Stimulated activated CD8-positive, alpha-beta memory T cell treated with anti-CD3 and anti-CD28 coated beads, Interleukin-4, amount 100 ng/mL, for 4 hours (primary cell): ENCODE measurements around the gene CASKIN1.

Experiments used
- DNase-seq, 2 donors: peaks; one replicate each; pipeline ENCODE4 v3.0.0-alpha.2; 2020; ENCODE audit warnings: low read depth in 2 of 2, low spot score in 1 of 2

The CASKIN1 gene

DNA sequence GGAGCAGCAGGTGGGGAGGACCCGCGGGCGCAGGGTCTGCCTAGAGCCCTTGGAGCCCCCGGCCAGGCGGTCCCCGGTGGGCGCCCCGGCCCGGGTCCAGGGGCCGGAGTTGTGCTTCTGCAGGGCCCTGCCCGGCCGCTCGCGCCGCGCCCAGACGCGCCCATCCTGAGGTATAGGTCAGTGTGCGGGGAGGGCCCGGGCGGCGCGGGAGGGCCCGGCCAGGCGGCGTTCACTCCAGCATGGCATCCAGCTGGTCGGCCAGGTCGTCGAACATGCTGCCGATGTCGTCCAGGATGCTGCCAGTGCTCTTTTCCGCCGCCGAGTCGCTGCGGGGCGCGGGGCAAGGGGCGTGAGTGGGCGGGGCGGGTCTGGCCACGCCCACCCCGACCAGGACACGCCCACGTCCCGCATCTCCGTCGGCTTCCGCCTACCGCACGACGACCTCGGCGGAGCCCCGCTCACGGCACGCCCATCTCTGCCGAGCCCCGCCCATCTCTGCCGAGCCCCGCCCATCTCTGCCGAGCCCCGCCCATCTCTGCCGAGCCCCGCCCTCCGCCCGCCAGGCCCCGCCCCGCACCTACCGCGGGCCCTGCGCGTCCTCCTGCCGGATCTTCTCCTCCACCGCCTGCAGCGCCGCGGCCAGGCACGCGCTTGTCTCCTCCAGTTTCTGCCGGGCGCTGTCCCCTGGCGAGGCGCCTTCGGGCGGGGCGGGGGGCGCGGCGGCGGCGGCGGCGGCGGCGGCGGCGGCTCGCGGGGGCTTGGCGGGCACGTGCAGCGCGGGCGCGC lies 17.9 kb downstream of the CASKIN1 start:
- no peak for DNase-seq

DNA sequence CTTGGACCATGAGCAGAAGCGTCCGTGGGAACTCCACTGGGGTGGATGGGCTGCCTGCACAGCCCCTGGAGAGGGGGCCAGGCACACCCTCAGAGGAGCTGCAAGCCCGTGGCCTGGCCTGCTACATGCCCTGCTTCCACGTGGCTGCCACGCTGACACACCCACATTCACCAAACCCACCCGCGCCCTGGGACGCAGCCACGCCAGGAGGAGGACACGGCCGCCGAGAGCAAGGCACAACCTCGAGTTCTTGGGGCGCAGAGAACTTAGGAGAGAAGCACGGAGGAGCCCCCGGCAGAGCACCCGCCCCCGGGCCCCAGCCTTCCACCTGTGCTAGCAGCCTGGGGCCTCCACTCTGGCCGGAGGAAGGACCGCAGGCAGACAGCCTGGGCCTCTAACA lies 18.8 kb downstream of the CASKIN1 start:
- DNase-seq, result no peak

GRCh38 chr16:2177101-2177500 lies 19.3 kb downstream of the CASKIN1 start:
- no peak for DNase-seq

DNA sequence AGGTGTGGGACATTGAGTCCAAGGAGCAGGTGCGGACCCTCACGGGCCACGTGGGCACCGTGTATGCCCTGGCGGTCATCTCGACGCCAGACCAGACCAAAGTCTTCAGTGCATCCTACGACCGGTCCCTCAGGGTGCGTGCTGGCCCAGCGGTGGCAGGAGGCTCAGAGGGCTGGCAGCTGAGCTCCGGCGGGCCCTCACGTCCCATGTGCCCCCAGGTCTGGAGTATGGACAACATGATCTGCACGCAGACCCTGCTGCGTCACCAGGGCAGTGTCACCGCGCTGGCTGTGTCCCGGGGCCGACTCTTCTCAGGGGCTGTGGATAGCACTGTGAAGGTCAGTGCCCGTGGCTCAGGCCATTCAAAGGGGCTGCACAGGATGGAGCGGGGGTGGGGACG lies 20.4 kb downstream of the CASKIN1 start:
- DNase-seq, result no peak

DNA sequence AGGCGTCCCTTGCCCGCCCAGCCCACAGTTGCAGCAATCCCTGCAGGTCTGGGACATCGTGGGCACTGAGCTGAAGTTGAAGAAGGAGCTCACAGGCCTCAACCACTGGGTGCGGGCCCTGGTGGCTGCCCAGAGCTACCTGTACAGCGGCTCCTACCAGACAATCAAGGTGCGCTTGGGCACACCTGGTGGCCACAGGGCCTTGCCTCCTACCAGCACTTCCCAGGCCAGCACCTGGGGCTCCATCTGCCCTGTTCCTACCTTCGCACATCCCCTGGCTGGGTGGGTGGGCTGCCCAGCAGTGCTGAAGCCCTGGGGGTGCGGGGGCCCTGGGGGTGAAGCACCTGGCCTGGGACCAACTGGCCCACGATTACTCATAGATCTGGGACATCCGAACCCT lies 21.0 kb downstream of the CASKIN1 start:
- DNase-seq, result no peak

DNA sequence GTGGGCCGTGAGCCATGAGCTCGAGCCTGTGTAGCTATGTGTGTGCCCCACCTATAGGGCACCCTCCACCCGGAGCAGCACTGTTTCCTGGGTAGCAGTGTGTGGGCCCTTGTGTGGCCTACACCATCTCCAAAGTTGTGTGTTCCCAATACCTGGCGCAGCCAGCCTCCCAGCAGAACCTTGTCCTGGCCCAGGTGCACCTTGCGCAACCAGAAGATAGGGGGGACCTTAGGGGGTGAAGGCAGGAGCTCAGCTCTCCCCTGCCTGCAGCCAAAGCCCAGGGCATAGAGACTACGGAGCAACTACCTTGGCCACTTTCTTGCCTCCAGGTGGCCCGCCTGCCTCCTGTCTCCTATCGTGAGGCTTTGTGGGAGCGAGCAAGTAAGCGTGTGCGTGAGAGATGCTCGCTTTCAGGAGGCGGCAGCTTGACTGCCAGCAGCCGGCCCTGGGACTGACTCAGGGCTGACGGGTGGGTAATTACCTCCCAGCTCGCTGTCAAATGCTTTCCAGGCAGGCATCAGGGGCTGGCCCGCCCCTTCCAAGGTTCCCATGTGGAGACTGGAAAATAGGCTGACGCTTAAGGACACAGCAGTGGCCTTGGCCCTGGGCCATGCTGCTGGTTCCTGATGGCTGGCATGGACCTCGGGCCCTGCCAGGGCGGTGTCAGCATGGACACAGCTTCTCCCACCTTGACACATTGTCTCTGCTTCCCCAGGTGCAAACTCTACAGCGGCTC lies 21.8 kb downstream of the CASKIN1 start:
- no peak for DNase-seq

DNA sequence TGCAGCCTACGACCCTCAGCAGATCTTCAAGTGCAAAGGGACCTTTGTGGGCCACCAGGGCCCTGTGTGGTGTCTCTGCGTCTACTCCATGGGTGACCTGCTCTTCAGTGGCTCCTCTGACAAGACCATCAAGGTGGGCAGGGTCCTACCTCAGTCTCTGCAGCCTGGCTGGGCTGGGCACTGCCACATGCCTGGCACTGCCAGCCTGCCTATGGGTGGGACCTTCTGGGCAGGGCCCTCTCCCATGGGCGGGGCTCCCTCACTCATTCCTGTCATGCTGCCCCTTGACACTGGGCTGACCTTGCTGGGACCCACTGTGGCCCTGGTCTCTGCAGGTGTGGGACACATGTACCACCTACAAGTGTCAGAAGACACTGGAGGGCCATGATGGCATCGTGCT lies 22.5 kb downstream of the CASKIN1 start:
- no peak for DNase-seq

DNA sequence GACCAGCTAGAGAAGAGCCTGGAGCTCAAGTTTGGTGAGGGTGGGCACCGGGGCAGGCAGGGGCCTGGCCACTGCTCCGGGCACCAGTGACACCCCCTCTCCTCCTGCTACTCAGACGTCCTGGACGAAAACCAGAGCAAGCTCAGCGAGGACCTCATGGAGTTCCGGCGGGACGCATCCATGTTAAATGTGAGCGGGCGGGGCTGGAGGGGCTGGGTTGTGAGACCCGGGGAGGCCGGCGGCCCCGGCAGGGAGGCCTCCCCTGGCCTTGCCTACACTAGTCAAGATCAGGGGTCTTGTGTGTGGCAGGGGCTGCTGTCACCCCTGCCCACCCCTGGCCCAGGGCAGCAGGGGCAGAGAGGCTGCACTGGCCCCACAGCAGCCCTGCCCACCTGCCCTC lies 23.0 kb downstream of the CASKIN1 start:
- DNase-seq, result no peak

DNA sequence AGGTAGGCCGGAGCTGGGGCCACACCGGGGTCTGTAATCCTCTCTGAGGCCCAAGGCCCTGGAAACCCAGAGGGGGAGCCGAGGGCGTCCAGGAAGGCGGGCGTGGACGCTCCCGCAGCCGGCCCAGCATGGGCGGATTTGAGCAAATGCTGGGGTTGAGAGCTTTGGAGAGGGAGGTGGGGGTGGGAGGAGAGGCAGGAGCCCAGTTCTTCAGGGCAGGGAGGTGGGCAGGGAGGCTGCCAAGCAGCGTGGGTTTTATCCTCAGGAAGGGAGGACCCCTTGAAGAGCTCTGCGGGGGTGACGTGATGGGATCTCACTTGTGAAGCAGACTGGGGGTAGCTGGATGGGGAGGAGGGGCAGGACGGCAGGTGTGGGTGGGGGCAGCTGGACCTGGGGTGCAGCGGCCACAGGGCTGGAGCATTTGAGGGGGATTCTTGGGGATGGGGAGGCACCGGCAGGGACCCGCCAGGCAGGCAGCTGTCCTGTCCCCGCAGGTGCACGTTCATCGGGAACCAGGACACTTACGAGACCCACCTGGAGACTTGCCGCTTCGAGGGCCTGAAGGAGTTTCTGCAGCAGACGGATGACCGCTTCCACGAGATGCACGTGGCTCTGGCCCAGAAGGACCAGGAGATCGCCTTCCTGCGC lies 23.6 kb downstream of the CASKIN1 start:
- DNase-seq, result no peak

GRCh38 chr16:2171601-2172178 lies 24.7 kb downstream of the CASKIN1 start:
- DNase-seq, result no peak

- no peak for DNase-seq
Measured at GRCh38 chr16:2170587-2171435, 25.6 kb downstream of the CASKIN1 start.

DNA sequence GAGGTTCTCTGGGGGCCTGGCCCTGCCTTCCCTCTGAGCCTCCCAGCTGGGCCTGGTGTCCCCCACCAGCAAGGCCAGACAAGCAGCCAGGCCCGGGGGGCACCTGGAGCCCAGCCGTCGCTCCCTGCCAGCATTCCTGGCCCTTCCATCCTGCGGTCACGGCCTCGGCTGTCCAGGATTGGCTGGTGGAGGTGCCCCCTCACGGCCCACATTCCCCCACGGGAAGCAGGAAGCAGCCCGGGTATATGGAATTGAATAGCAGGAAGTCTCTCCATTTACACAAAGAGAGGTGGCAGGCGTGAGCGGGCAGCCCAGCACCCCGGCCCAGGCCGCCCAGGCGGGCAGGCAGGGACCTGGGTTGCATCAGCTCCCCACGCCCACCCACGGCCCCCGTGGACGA lies 26.3 kb downstream of the CASKIN1 start:
- no peak for DNase-seq

DNA sequence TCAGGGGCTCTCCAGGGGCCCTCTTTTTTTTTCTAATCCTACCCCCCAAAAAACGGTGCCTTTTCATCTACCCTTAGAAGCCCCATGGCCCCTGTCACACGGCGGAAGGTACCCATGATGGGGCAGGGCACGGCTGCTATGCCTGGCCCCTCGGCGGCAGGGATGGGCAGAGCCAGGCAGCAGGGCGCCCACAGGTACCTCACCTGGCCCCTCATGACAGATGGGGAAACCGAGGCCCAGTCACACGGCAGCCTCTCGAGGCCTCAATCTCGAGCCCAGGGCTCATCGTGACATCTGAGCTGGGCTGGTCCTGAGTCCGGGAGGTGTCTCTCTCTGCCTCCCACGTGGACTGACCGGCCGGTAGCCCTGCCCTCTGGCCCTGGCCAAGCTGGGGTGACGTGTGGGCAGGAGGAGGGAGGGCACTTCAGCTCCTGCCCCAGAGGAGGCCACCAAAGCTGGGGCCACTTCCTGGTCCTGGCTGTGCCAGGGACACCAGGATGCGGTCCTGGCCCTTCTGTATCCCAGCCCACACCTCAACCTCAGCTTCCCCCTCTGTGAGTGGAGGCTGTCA lies 29.3 kb downstream of the CASKIN1 start:
- no peak for DNase-seq

GRCh38 chr16:2166263-2167067 lies 29.9 kb downstream of the CASKIN1 start:
- DNase-seq, result no peak

- DNase-seq, result no peak
Measured at GRCh38 chr16:2165861-2166260, 30.5 kb downstream of the CASKIN1 start.

- no peak for DNase-seq
Measured at GRCh38 chr16:2163211-2163881, 33.1 kb downstream of the CASKIN1 start.

- DNase-seq, result no peak
Measured at GRCh38 chr16:2162676-2163118, 33.7 kb downstream of the CASKIN1 start.

GRCh38 chr16:2161911-2162310 lies 34.5 kb downstream of the CASKIN1 start:
- no peak for DNase-seq

DNA sequence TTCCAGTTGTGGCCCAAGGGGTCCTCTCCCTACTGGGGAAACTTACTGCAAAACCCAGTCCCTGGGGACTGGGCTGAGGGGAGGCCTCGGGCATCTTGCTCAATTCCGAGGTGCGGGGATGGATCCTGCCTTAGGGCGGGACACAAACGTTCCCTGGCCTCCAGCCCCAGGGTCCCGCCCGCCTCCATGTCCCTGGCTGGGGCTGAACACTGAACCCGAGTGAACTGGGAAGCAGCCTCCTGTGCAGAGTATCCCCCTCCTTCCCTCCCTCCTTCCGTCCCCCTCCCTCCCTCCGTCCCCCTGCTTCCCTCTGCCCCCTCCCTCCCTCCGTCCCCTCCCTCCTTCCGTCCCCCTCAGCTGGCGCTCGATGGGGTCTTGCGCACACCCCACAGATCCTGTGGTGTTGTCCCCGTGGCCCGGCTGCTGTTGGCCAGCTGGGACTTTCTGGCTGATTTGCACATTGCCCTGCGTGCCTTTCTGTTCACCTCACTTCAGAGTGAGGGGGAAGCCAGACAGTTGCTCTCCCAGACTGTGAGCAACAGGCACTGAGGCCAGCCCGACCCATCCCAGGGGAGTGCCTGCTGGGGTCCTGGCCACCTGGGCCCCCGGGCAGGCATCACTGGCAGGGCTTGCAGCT lies 35.4 kb downstream of the CASKIN1 start:
- no peak for DNase-seq
